Osteoblast (primary cell): ENCODE results near the gene LACTB. TPM values are rescaled to one million over a fixed set of nuclear protein-coding genes. Genes with fewer than 3 reads are reported as not detected.
A peak's percentile ranks its signal among the peaks of the same experiment; 100 is the strongest.

Source experiments
- DNase-seq: peaks from one replicate; pipeline ENCODE4 v3.0.0; 2011; ENCODE audit warnings: low spot score, mixed read lengths; ENCODE audit not compliant: insufficient read length; ENCODE audit errors: missing footprints
- H2AFZ ChIP-seq: 2 replicates; pipeline ENCODE4 v1.6.0; 2011; ENCODE audit warnings: mild to moderate bottlenecking, low read length
- H3K27ac ChIP-seq: 2 replicates; pipeline ENCODE4 v1.5.1; 2011; ENCODE audit warnings: mild to moderate bottlenecking, low read depth, low read length, moderate library complexity
- H3K27me3 ChIP-seq: 2 replicates; pipeline ENCODE4 v1.6.0; 2012; ENCODE audit warnings: mild to moderate bottlenecking, control low read depth, inconsistent platforms, low read length, moderate library complexity; ENCODE audit not compliant: insufficient read depth
- H3K36me3 ChIP-seq: 2 replicates; pipeline ENCODE4 v1.5.1; 2011; ENCODE audit warnings: mild to moderate bottlenecking, low read length, control low read depth, moderate library complexity; ENCODE audit not compliant: insufficient read depth
- H3K4me1 ChIP-seq: 2 replicates; pipeline ENCODE4 v1.5.1; 2011; ENCODE audit warnings: mild to moderate bottlenecking, low read length, control low read depth, moderate library complexity; ENCODE audit not compliant: insufficient read depth
- H3K4me2 ChIP-seq: 2 replicates; pipeline ENCODE4 v1.6.0; 2011; ENCODE audit warnings: mild to moderate bottlenecking, low read length; ENCODE audit not compliant: insufficient read depth
- H3K4me3 ChIP-seq: fragments of 200-600 bp; sonication (generic); 3 replicates; pipeline ENCODE4 v1.5.1; 2012; ENCODE audit warnings: mild to moderate bottlenecking, low read length, inconsistent platforms; ENCODE audit not compliant: insufficient read depth
- H3K79me2 ChIP-seq: 2 replicates; pipeline ENCODE4 v1.6.0; 2012; ENCODE audit warnings: mild to moderate bottlenecking, low read length, control low read depth, inconsistent platforms; ENCODE audit not compliant: insufficient read depth
- H3K9me3 ChIP-seq: 2 replicates; pipeline ENCODE4 v1.5.1; 2011; ENCODE audit warnings: low read depth, low read length, control low read depth
- H4K20me1 ChIP-seq: 2 replicates; pipeline ENCODE4 v1.6.0; 2012; ENCODE audit warnings: mild to moderate bottlenecking, low read length, control low read depth; ENCODE audit not compliant: insufficient read depth
- CTCF ChIP-seq: IDR thresholded peaks from 2 replicates; pipeline ENCODE4 v1.5.1; 2011; ENCODE audit warnings: mild to moderate bottlenecking, low read depth, low read length, moderate library complexity; ENCODE audit errors: extremely low read depth
- total RNA-seq: library from RNA; depleted of rRNA; stranded (reverse); fragments of >200 nt; gene quantifications from 2 replicates; pipeline ENCODE4 v1.2.3, GENCODE V29; 2012

Gene LACTB
- total RNA-seq, 1 donor: 52.8 TPM

DNA sequence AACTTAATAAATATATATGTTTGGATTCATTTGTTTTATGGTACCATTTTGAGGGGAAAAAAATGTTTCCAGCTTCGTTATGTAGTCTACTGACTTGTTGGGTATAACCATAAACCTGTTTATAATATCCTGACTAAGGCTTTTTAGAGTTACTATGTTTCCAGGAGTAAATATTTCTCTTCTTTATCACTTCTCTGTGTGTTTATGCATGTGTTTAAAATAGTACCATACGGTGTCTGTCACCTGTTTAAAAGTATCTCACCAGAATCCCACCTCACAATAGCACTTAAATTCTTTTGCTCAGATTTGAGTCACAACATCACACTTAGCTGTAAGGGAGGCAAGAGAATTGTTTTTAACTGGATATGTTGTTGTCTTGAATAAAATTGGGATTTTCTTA, 15.1 kb downstream of the LACTB start:
- H3K27me3 ChIP-seq: no peaks in the 10 kb centered on the region
- no peak for TF ChIP-seq CTCF
- H3K9me3 ChIP-seq: no peaks in the 10 kb centered on the region
- H3K4me3 ChIP-seq: no peak overlapping the region
- peaks cover 35% of the 10 kb centered on the region for H3K79me2 ChIP-seq
- H2AFZ ChIP-seq: no peak overlapping the region
- DNase-seq: peak; percentile 41
- peaks cover 39% of the 10 kb centered on the region for H3K36me3 ChIP-seq
- no peak overlapping the region for H3K4me2 ChIP-seq
- H4K20me1 ChIP-seq: no peaks in the 10 kb centered on the region
- peak overlapping the region; percentile 94 for H3K27ac ChIP-seq
- peaks cover 44% of the 10 kb centered on the region for H3K4me1 ChIP-seq

DNA sequence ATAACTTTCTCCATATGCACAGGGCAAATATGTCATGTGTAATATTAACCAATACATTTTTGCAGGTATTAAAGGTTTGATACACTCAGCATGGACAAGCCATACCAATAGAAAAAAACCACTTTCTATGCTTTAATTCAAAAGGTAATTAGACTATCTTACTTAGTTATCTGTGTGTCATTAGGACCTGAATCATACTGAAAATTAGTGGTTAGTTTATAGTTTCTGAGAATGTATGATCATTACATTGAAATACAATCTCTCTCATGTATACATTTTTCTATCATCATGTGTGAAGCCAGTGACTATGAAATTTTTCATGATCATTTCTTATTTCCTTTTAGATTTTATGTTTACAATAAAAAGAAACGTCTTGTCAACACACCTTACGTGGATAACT, 19.3 kb downstream of the LACTB start:
- H3K4me1 ChIP-seq: peaks cover 17% of the 10 kb centered on the region
- H3K9me3 ChIP-seq: no peaks in the 10 kb centered on the region
- no peak overlapping the region for H3K4me2 ChIP-seq
- H3K4me3 ChIP-seq: no peak overlapping the region
- peaks cover 23% of the 10 kb centered on the region for H3K79me2 ChIP-seq
- H4K20me1 ChIP-seq: no peaks in the 10 kb centered on the region
- no peak overlapping the region for H3K27ac ChIP-seq
- no peaks in the 10 kb centered on the region for H3K27me3 ChIP-seq
- DNase-seq: no peak
- TF ChIP-seq CTCF: no peak
- no peak overlapping the region for H2AFZ ChIP-seq
- peaks cover 50% of the 10 kb centered on the region for H3K36me3 ChIP-seq

DNA sequence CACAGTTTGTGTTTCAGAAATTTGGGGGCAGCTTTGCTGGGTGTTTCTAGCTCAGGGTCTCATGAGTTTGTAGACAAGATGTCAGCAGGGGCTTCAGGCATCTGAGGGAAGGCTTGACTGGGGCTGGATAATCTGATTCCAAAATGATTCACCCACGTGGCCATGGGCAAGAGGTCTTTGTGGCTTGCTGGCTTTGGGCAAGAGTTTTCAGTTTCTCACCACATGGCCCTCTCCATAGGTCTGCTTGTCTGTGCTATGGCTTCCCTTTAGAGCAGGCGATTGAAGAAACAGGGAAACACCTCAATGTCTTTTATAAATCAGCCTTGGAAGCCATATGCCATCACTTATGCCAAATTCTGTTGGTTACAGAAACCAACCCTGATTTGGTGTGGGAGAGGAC, 23.8 kb downstream of the LACTB start:
- H3K27me3 ChIP-seq: no peaks in the 10 kb centered on the region

GRCh38 chr15:63146684-63147083, 25.0 kb downstream of the LACTB start:
- Histone ChIP-seq H4K20me1 (no peaks in the 10 kb centered on the region), H3K4me2 (no peak overlapping the region), H3K27me3 (no peaks in the 10 kb centered on the region), H3K4me3 (no peak overlapping the region), H3K4me1 (peaks cover 5% of the 10 kb centered on the region), H3K27ac (peak overlapping the region; percentile 32), H3K9me3 (no peaks in the 10 kb centered on the region), H3K36me3 (peaks cover 64% of the 10 kb centered on the region), H2AFZ (no peak overlapping the region), H3K79me2 (no peaks in the 10 kb centered on the region)
- peak; percentile 24 for TF ChIP-seq CTCF
- DNase-seq: no peak

More for the DNA sequence above, 23.8 kb downstream of the LACTB start:
- peaks cover 5% of the 10 kb centered on the region for H3K4me1 ChIP-seq
- H4K20me1 ChIP-seq: no peaks in the 10 kb centered on the region
- H3K36me3 ChIP-seq: peaks cover 62% of the 10 kb centered on the region
- peaks cover 2% of the 10 kb centered on the region for H3K79me2 ChIP-seq
- DNase-seq: no peak
- TF ChIP-seq CTCF: no peak
- no peak overlapping the region for H3K27ac ChIP-seq
- H3K4me2 ChIP-seq: no peak overlapping the region
- H3K4me3 ChIP-seq: no peak overlapping the region
- H3K9me3 ChIP-seq: no peaks in the 10 kb centered on the region
- no peak overlapping the region for H2AFZ ChIP-seq
